Measurements from ENCODE around the gene SEPSECS.

SEPSECS gene

GRCh38 chr4:25141592-25141991 is 18.7 kb downstream of the SEPSECS start:
- H3K4me3 Mint-ChIP-seq = no peak overlapping the region

GRCh38 chr4:25133132-25133531 is 27.1 kb downstream of the SEPSECS start:
- intact Hi-C loops (cut with micrococcal nuclease) = no loop called here
- Mint-ChIP-seq H3K27ac (no peak overlapping the region), H3K36me3 (ENCODE audit: low read depth) (peaks cover 49% of the 10 kb centered on the region), H3K27me3 (no peaks in the 10 kb centered on the region), H3K4me3 (no peak overlapping the region), H3K9me3 (peaks cover 21% of the 10 kb centered on the region), H3K4me1 (ENCODE audit: low read depth) (peaks cover 8% of the 10 kb centered on the region)

More at GRCh38 chr4:25141592-25141991, 18.7 kb downstream of the SEPSECS start:
- H3K9me3 Mint-ChIP-seq = peaks cover 12% of the 10 kb centered on the region
- intact Hi-C loops (cut with micrococcal nuclease) = loop anchor here (10.0 kb wide), 1 partner anchor 657 kb away; no protein-coding TSS in a partner anchor
- no peak overlapping the region for H3K27ac Mint-ChIP-seq
- H3K4me1 Mint-ChIP-seq (ENCODE audit: low read depth) = peaks cover 8% of the 10 kb centered on the region
- H3K27me3 Mint-ChIP-seq = no peaks in the 10 kb centered on the region
- H3K36me3 Mint-ChIP-seq (ENCODE audit: low read depth) = peaks cover 64% of the 10 kb centered on the region

GRCh38 chr4:25131926-25132325 is 28.3 kb downstream of the SEPSECS start:
- Mint-ChIP-seq H3K27ac (no peak overlapping the region), H3K27me3 (no peaks in the 10 kb centered on the region), H3K36me3 (ENCODE audit: low read depth) (peaks cover 47% of the 10 kb centered on the region), H3K4me1 (ENCODE audit: low read depth) (peaks cover 8% of the 10 kb centered on the region), H3K9me3 (peaks cover 11% of the 10 kb centered on the region), H3K4me3 (no peak overlapping the region)
- intact Hi-C loops (cut with micrococcal nuclease) = no loop called here

- no peaks in the 10 kb centered on the region for H3K27me3 Mint-ChIP-seq
- peaks cover 42% of the 10 kb centered on the region for H3K36me3 Mint-ChIP-seq (ENCODE audit: low read depth)
- intact Hi-C loops (cut with micrococcal nuclease) = no loop called here
- peaks cover 8% of the 10 kb centered on the region for H3K4me1 Mint-ChIP-seq (ENCODE audit: low read depth)
- H3K9me3 Mint-ChIP-seq = peaks cover 8% of the 10 kb centered on the region
- H3K4me3 Mint-ChIP-seq = no peak overlapping the region
- no peak overlapping the region for H3K27ac Mint-ChIP-seq
These were observed 28.9 kb downstream of the SEPSECS start for GRCh38 chr4:25131381-25131780.

GRCh38 chr4:25129917-25130316 is 30.3 kb downstream of the SEPSECS start:
- no peak overlapping the region for H3K4me3 Mint-ChIP-seq
- peaks cover 4% of the 10 kb centered on the region for H3K4me1 Mint-ChIP-seq (ENCODE audit: low read depth)
- peaks cover 28% of the 10 kb centered on the region for H3K36me3 Mint-ChIP-seq (ENCODE audit: low read depth)
- intact Hi-C loops (cut with micrococcal nuclease) = no loop called here
- no peaks in the 10 kb centered on the region for H3K27me3 Mint-ChIP-seq
- H3K27ac Mint-ChIP-seq = no peak overlapping the region
- peaks cover 4% of the 10 kb centered on the region for H3K9me3 Mint-ChIP-seq

GRCh38 chr4:25128671-25129070 is 31.6 kb downstream of the SEPSECS start:
- H3K36me3 Mint-ChIP-seq (ENCODE audit: low read depth) = peaks cover 32% of the 10 kb centered on the region
- H3K9me3 Mint-ChIP-seq = no peaks in the 10 kb centered on the region
- no peaks in the 10 kb centered on the region for H3K4me1 Mint-ChIP-seq (ENCODE audit: low read depth)
- H3K27me3 Mint-ChIP-seq = no peaks in the 10 kb centered on the region
- intact Hi-C loops (cut with micrococcal nuclease) = no loop called here
- no peak overlapping the region for H3K27ac Mint-ChIP-seq
- H3K4me3 Mint-ChIP-seq = no peak overlapping the region

- no peaks in the 10 kb centered on the region for H3K9me3 Mint-ChIP-seq
- no peaks in the 10 kb centered on the region for H3K27me3 Mint-ChIP-seq
- no peak overlapping the region for H3K27ac Mint-ChIP-seq
- peaks cover 30% of the 10 kb centered on the region for H3K36me3 Mint-ChIP-seq (ENCODE audit: low read depth)
- no peak overlapping the region for H3K4me3 Mint-ChIP-seq
- intact Hi-C loops (cut with micrococcal nuclease) = no loop called here
- no peaks in the 10 kb centered on the region for H3K4me1 Mint-ChIP-seq (ENCODE audit: low read depth)
These were observed 37.0 kb downstream of the SEPSECS start for GRCh38 chr4:25123236-25123635.

- H3K27me3 Mint-ChIP-seq = no peaks in the 10 kb centered on the region
- H3K36me3 Mint-ChIP-seq (ENCODE audit: low read depth) = peaks cover 25% of the 10 kb centered on the region
- H3K4me3 Mint-ChIP-seq = no peak overlapping the region
- no peak overlapping the region for H3K27ac Mint-ChIP-seq
- no peaks in the 10 kb centered on the region for H3K4me1 Mint-ChIP-seq (ENCODE audit: low read depth)
- intact Hi-C loops (cut with micrococcal nuclease) = no loop called here
- no peaks in the 10 kb centered on the region for H3K9me3 Mint-ChIP-seq
These were observed 39.9 kb downstream of the SEPSECS start for GRCh38 chr4:25120146-25120940.

GRCh38 chr4:25117716-25118472 is 42.4 kb downstream of the SEPSECS start:
- intact Hi-C loops (cut with micrococcal nuclease) = no loop called here
- Mint-ChIP-seq H3K9me3 (no peaks in the 10 kb centered on the region), H3K4me3 (no peak overlapping the region), H3K27ac (no peak overlapping the region), H3K4me1 (ENCODE audit: low read depth) (no peaks in the 10 kb centered on the region), H3K27me3 (peaks cover 1% of the 10 kb centered on the region), H3K36me3 (ENCODE audit: low read depth) (peaks cover 15% of the 10 kb centered on the region)

- no peaks in the 10 kb centered on the region for H3K4me1 Mint-ChIP-seq (ENCODE audit: low read depth)
- no peaks in the 10 kb centered on the region for H3K9me3 Mint-ChIP-seq
- peaks cover 15% of the 10 kb centered on the region for H3K36me3 Mint-ChIP-seq (ENCODE audit: low read depth)
- H3K27me3 Mint-ChIP-seq = peaks cover 1% of the 10 kb centered on the region
- intact Hi-C loops (cut with micrococcal nuclease) = no loop called here
- no peak overlapping the region for H3K27ac Mint-ChIP-seq
- no peak overlapping the region for H3K4me3 Mint-ChIP-seq
These were observed 43.0 kb downstream of the SEPSECS start for GRCh38 chr4:25117274-25117673.

GRCh38 chr4:25113915-25114904 is 46.0 kb downstream of the SEPSECS start:
- intact Hi-C loops (cut with micrococcal nuclease) = no loop called here
- H3K9me3 Mint-ChIP-seq = no peaks in the 10 kb centered on the region
- H3K4me3 Mint-ChIP-seq = no peak overlapping the region
- H3K36me3 Mint-ChIP-seq (ENCODE audit: low read depth) = peaks cover 15% of the 10 kb centered on the region
- no peak overlapping the region for H3K27ac Mint-ChIP-seq
- H3K4me1 Mint-ChIP-seq (ENCODE audit: low read depth) = no peaks in the 10 kb centered on the region
- H3K27me3 Mint-ChIP-seq = peaks cover 1% of the 10 kb centered on the region

GRCh38 chr4:25112995-25113380 is 47.3 kb downstream of the SEPSECS start:
- intact Hi-C loops (cut with micrococcal nuclease) = no loop called here
- Mint-ChIP-seq H3K27me3 (peaks cover 1% of the 10 kb centered on the region), H3K27ac (no peak overlapping the region), H3K9me3 (no peaks in the 10 kb centered on the region), H3K36me3 (ENCODE audit: low read depth) (peaks cover 2% of the 10 kb centered on the region), H3K4me1 (ENCODE audit: low read depth) (no peaks in the 10 kb centered on the region), H3K4me3 (no peak overlapping the region)

GRCh38 chr4:25112366-25112994 is 47.8 kb downstream of the SEPSECS start:
- H3K36me3 Mint-ChIP-seq (ENCODE audit: low read depth) = no peaks in the 10 kb centered on the region
- peaks cover 1% of the 10 kb centered on the region for H3K27me3 Mint-ChIP-seq
- H3K27ac Mint-ChIP-seq = no peak overlapping the region
- intact Hi-C loops (cut with micrococcal nuclease) = no loop called here
- no peaks in the 10 kb centered on the region for H3K4me1 Mint-ChIP-seq (ENCODE audit: low read depth)
- H3K9me3 Mint-ChIP-seq = no peaks in the 10 kb centered on the region
- no peak overlapping the region for H3K4me3 Mint-ChIP-seq

All from dendritic cell treated with granulocyte-macrophage colony-stimulating factor and Interleukin-4, amounts not matched to agents 40 ng/mL and 50 ng/mL, for 4 days (primary cell).